Activated naive CD4-positive, alpha-beta T cell treated with anti-CD3 and anti-CD28 coated beads, Interleukin-2, amount 50 U/mL, for 24 hours (primary cell): Measurements from ENCODE around the gene MCTP1.
"Not testable (repeated sequence)": the region's sequence is repeated elsewhere in the genome, so short reads cannot be mapped to it uniquely, and the experiment has no call there.

Experiments
- H3K27ac Mint-ChIP-seq: one replicate; pipeline ENCODE4 v1.8.0; 2021; ENCODE audit warnings: mild to moderate bottlenecking, mixed read lengths
- H3K27me3 Mint-ChIP-seq: one replicate; pipeline ENCODE4 v1.8.0; 2021; ENCODE audit warnings: mixed read lengths
- H3K36me3 Mint-ChIP-seq: one replicate; pipeline ENCODE4 v1.8.0; 2021; ENCODE audit warnings: mixed read lengths
- H3K4me1 Mint-ChIP-seq: one replicate; pipeline ENCODE4 v1.8.0; 2021; ENCODE audit warnings: mixed read lengths
- H3K4me3 Mint-ChIP-seq: one replicate; pipeline ENCODE4 v1.8.0; 2021; ENCODE audit warnings: mild to moderate bottlenecking, mixed read lengths
- H3K9me3 Mint-ChIP-seq: one replicate; pipeline ENCODE4 v1.8.0; 2021; ENCODE audit warnings: mixed read lengths

Gene MCTP1

GRCh38 chr5:95029569-95030366 is 255.1 kb downstream of the MCTP1 start:
- no peaks in the 10 kb centered on the region for H3K36me3 Mint-ChIP-seq
- H3K4me1 Mint-ChIP-seq, result no peaks in the 10 kb centered on the region
- no peaks in the 10 kb centered on the region for H3K9me3 Mint-ChIP-seq
- H3K27me3 Mint-ChIP-seq, result no peaks in the 10 kb centered on the region
- no peak overlapping the region for H3K27ac Mint-ChIP-seq
- H3K4me3 Mint-ChIP-seq, result no peak overlapping the region

GRCh38 chr5:95027775-95028174 is 257.1 kb downstream of the MCTP1 start:
- no peak overlapping the region for H3K4me3 Mint-ChIP-seq
- H3K36me3 Mint-ChIP-seq, result no peaks in the 10 kb centered on the region
- no peaks in the 10 kb centered on the region for H3K9me3 Mint-ChIP-seq

GRCh38 chr5:95027151-95027721 is 257.7 kb downstream of the MCTP1 start:
- Mint-ChIP-seq H3K27ac (no peak overlapping the region), H3K9me3 (peaks cover 4% of the 10 kb centered on the region), H3K4me3 (no peak overlapping the region)

More at GRCh38 chr5:95027775-95028174, 257.1 kb downstream of the MCTP1 start:
- Mint-ChIP-seq H3K27me3 (no peaks in the 10 kb centered on the region), H3K4me1 (no peaks in the 10 kb centered on the region), H3K27ac (no peak overlapping the region)

GRCh38 chr5:95026718-95027117 is 258.2 kb downstream of the MCTP1 start:
- Mint-ChIP-seq H3K9me3 (peaks cover 6% of the 10 kb centered on the region), H3K4me3 (no peak overlapping the region), H3K27ac (no peak overlapping the region), H3K4me1 (no peaks in the 10 kb centered on the region), H3K27me3 (no peaks in the 10 kb centered on the region), H3K36me3 (no peaks in the 10 kb centered on the region)

More at GRCh38 chr5:95027151-95027721, 257.7 kb downstream of the MCTP1 start:
- H3K4me1 Mint-ChIP-seq, result no peaks in the 10 kb centered on the region
- no peaks in the 10 kb centered on the region for H3K36me3 Mint-ChIP-seq
- H3K27me3 Mint-ChIP-seq, result no peaks in the 10 kb centered on the region

- Mint-ChIP-seq H3K9me3 (peaks cover 6% of the 10 kb centered on the region), H3K27ac (no peak overlapping the region), H3K4me3 (no peak overlapping the region), H3K36me3 (no peaks in the 10 kb centered on the region), H3K4me1 (no peaks in the 10 kb centered on the region), H3K27me3 (peaks cover 1% of the 10 kb centered on the region)
These were observed 261.8 kb downstream of the MCTP1 start for GRCh38 chr5:95022967-95023695.

DNA sequence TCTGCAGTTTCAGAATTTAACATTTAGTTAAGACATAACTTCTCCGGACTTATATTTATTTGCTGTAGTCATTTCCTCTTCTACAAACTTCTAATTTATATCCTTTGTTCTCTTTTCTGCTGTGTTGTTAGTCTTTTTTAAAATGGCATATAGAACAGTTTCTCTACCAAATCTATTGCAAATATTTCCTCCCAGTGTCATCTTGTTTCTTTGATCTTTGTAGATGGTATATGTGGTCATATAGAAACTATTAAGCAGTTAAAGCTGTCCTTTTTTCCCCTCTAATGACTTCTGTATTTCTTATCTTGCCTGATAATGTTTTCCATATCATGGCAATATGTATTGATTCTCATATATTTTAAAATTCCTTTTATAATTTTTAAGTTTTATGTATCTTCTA is 264.5 kb downstream of the MCTP1 start:
- peaks cover 1% of the 10 kb centered on the region for H3K27me3 Mint-ChIP-seq
- no peak overlapping the region for H3K4me3 Mint-ChIP-seq
- peaks cover 6% of the 10 kb centered on the region for H3K9me3 Mint-ChIP-seq
- no peaks in the 10 kb centered on the region for H3K4me1 Mint-ChIP-seq
- H3K36me3 Mint-ChIP-seq, result no peaks in the 10 kb centered on the region
- H3K27ac Mint-ChIP-seq, result no peak overlapping the region

DNA sequence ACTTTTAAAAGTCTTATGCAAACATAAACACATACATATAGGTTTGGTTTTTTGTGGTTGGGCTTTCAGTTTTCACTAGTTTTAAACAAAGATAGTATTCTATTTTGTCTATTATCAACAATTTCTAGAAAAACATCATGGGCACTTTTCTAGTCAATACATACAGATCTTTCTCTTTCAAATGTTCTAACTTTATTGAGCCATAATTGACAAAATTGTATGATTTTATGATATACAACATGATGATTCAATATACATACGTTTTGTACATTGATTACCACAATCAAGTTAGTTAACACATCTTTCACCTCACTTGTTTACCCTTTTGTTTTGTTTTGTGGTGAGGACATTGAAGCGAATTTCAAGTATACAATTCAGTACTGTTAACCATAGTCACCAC is 265.9 kb downstream of the MCTP1 start:
- H3K27ac Mint-ChIP-seq, result no peak overlapping the region
- peaks cover 8% of the 10 kb centered on the region for H3K9me3 Mint-ChIP-seq
- no peak overlapping the region for H3K4me3 Mint-ChIP-seq
- no peaks in the 10 kb centered on the region for H3K36me3 Mint-ChIP-seq
- H3K27me3 Mint-ChIP-seq, result peaks cover 1% of the 10 kb centered on the region
- H3K4me1 Mint-ChIP-seq, result no peaks in the 10 kb centered on the region

DNA sequence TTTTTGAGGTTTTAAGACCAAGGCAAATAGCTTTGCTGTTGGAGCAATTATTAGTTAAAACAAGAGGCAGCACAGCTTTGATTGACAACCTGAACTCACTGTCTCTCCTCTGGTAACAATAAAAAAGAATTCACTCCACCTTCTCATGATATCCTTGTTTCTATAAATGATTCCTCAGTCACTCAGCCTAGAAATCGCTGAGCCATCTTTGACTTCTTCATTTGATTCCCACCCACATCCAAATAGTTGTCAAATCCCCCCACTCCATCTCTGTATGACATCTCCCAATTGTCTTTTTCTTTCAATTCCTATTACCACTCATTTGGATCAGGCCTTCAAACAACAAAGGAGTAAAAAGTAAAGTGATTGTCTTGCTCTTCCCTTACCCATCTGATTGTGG is 266.4 kb downstream of the MCTP1 start:
- H3K9me3 Mint-ChIP-seq, result peaks cover 12% of the 10 kb centered on the region
- H3K27ac Mint-ChIP-seq, result no peak overlapping the region
- no peaks in the 10 kb centered on the region for H3K4me1 Mint-ChIP-seq
- H3K4me3 Mint-ChIP-seq, result no peak overlapping the region
- no peaks in the 10 kb centered on the region for H3K36me3 Mint-ChIP-seq
- peaks cover 1% of the 10 kb centered on the region for H3K27me3 Mint-ChIP-seq

- Mint-ChIP-seq H3K9me3 (peaks cover 5% of the 10 kb centered on the region), H3K36me3 (peaks cover 1% of the 10 kb centered on the region), H3K27ac (no peak overlapping the region), H3K27me3 (peaks cover 3% of the 10 kb centered on the region), H3K4me1 (no peaks in the 10 kb centered on the region), H3K4me3 (no peak overlapping the region)
These were observed 275.1 kb downstream of the MCTP1 start for GRCh38 chr5:95009812-95010211.

- peaks cover 1% of the 10 kb centered on the region for H3K36me3 Mint-ChIP-seq
- peaks cover 3% of the 10 kb centered on the region for H3K27me3 Mint-ChIP-seq
- H3K9me3 Mint-ChIP-seq, result no peaks in the 10 kb centered on the region
- H3K27ac Mint-ChIP-seq, result no peak overlapping the region
- no peak overlapping the region for H3K4me3 Mint-ChIP-seq
- H3K4me1 Mint-ChIP-seq, result no peaks in the 10 kb centered on the region
These were observed 276.8 kb downstream of the MCTP1 start for GRCh38 chr5:95007921-95008597.

DNA sequence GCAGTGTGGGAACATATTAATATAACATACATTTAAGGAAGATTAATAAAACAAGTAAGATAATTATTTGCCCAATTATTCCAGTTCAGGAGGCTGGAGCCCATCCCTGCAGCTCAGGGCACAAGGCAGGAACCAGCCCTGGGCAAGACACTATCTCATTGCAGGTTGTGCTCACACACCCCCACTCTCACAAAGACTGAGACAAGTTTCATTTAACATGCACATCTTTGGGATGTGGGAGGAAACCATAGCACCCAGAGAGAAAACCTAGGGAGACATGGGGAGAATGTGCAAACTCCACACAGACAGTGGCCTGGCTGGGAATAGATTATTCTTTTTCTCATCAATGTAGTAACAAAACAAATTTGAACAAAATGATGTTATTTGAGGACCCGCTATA is 279.1 kb downstream of the MCTP1 start:
- Mint-ChIP-seq H3K36me3 (peaks cover 1% of the 10 kb centered on the region), H3K4me3 (no peak overlapping the region), H3K4me1 (no peaks in the 10 kb centered on the region), H3K27ac (no peak overlapping the region), H3K27me3 (peaks cover 3% of the 10 kb centered on the region), H3K9me3 (no peaks in the 10 kb centered on the region)

GRCh38 chr5:94998670-94999069 is 286.2 kb downstream of the MCTP1 start:
- no peaks in the 10 kb centered on the region for H3K4me1 Mint-ChIP-seq
- H3K4me3 Mint-ChIP-seq, result no peak overlapping the region
- no peaks in the 10 kb centered on the region for H3K27me3 Mint-ChIP-seq
- no peaks in the 10 kb centered on the region for H3K9me3 Mint-ChIP-seq
- no peak overlapping the region for H3K27ac Mint-ChIP-seq
- no peaks in the 10 kb centered on the region for H3K36me3 Mint-ChIP-seq

- H3K36me3 Mint-ChIP-seq, H3K9me3 Mint-ChIP-seq, H3K27ac Mint-ChIP-seq, H3K4me3 Mint-ChIP-seq, H3K4me1 Mint-ChIP-seq, H3K27me3 Mint-ChIP-seq: not testable (repeated sequence)
These were observed 290.4 kb downstream of the MCTP1 start for GRCh38 chr5:94994537-94994936.

DNA sequence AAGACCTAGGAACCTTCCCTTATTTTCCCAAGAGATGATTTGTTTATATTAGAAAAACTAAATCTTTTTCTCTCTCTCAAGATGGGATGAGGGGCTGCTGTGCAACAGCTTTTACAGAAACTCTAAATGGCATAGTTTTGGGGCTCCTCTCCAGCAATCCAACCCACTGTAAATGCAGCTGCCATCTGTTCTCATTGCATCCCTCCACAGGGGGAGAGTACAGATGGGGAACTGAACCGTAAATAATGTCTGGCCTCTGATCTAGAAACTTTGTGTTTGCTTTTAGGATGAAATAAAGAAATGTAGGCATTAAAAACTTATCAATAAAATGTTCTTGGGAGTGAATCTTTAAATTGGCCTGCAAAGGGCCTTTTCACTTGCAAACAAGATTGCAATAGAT is 291.4 kb downstream of the MCTP1 start:
- Mint-ChIP-seq H3K4me1 (no peaks in the 10 kb centered on the region), H3K27ac (no peak overlapping the region), H3K36me3 (no peaks in the 10 kb centered on the region), H3K9me3 (no peaks in the 10 kb centered on the region), H3K27me3 (peaks cover 1% of the 10 kb centered on the region), H3K4me3 (no peak overlapping the region)

DNA sequence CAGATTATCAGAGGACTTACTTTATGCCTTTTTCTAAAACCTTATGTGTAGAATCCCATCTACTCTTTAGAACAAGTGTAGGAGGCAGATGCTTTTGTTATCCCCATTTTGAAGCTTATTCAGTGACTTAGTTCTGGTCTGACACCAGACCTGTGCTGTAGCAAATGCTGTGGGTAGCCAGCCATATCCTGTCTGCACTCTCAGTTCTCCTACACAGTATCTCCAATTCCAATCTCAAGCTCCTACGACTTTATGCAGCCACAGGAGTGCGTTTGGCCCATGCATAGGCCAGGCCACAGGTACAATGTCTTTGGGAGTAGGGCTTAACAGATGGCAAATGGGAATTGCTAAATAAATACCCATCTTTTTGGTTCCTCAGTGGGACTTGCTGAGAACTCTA is 292.6 kb downstream of the MCTP1 start:
- H3K36me3 Mint-ChIP-seq, result no peaks in the 10 kb centered on the region
- H3K27ac Mint-ChIP-seq, result no peak overlapping the region
- H3K4me3 Mint-ChIP-seq, result no peak overlapping the region
- no peaks in the 10 kb centered on the region for H3K9me3 Mint-ChIP-seq
- H3K27me3 Mint-ChIP-seq, result peaks cover 2% of the 10 kb centered on the region
- H3K4me1 Mint-ChIP-seq, result no peaks in the 10 kb centered on the region
